RPMI8226 (cell line): ENCODE results near the gene SF3B2.
"Not testable (repeated sequence)": the region's sequence is repeated elsewhere in the genome, so short reads cannot be mapped to it uniquely, and the experiment has no call there.

Source experiments
- DNase-seq: peaks from one replicate; pipeline ENCODE4 v3.0.0-alpha.2; 2015

Gene SF3B2

DNA sequence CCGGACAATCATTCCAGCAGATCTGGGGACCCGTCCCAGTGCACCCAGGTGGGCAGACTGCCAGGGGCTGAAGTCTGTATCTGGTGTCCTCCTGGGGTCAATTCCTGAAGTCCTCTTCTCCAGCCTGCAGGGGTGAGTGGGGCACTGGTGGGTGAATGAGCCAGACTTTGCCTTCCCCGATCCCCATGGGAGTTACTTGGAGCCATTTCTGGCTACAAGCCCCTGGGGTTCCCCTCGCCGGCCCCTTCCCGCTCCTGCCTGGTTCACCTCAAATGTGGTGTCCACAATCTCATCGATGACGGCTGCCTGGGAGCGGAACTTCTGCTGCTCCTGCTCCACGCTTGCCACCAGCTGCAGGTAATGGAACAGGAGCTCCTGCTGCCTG, 35.4 kb upstream of the SF3B2 start:
- no peak for DNase-seq

DNA sequence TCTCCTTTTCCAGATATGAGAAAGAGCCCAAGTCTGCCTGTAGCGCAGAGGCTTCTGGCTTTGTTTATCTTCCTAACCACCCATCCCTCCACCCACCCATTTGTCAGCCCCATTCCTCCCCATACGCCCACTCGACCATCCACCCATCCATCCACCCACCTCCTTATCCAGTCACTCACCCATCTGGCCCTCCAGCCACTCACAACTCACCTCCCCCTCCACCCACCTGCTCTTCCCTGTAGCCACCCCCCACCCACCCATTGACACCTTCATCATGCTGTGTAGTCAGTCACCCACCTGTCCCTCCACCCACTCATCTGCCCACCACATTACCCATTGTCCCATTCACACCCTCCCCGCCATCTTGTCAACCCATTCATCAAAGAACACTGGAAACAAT, 34.8 kb upstream of the SF3B2 start:
- no peak for DNase-seq

GRCh38 chr11:66020212-66020611, 32.0 kb upstream of the SF3B2 start:
- no peak for DNase-seq

GRCh38 chr11:66020618-66021357, 31.4 kb upstream of the SF3B2 start:
- peak; percentile 40 for DNase-seq

- peak; percentile 89 for DNase-seq
Measured at GRCh38 chr11:66022401-66023185, 29.6 kb upstream of the SF3B2 start.

GRCh38 chr11:66023186-66023440, 29.1 kb upstream of the SF3B2 start:
- not testable (repeated sequence) for DNase-seq

DNA sequence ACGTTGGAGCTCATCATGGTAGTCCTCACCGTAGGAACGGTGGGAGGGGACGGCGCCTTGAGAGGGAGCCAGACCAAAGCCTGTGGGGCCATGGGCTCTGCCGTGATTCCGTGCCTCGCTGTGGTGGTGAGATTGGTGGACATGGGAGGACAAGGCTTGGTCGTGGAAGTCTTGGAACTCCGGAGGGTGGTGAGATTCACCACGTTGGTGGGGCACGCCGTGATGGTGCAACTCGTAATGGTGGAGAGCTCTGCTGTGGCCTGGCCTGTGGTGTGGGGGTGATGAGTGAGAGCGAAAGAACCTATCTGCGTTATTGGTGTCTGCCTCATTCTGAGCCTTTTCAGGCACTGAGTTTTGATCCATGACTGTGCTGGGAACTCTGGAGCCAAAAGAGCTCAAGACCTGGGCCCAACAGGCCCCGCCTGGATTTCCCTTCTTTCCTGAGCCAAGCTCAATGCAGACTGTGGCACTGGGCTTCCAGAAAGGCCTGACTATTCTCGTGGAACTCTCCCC, 26.1 kb upstream of the SF3B2 start, which contains the start of gene CATSPER1:
Gene CATSPER1, minus strand, starts transcription at position 463 of the 513 bp plus-strand sequence. Its CDS starts 100 bp downstream, at position 363.
- no peak for DNase-seq

GRCh38 chr11:66032957-66033735, 19.0 kb upstream of the SF3B2 start:
- peak; percentile 71 for DNase-seq

DNA sequence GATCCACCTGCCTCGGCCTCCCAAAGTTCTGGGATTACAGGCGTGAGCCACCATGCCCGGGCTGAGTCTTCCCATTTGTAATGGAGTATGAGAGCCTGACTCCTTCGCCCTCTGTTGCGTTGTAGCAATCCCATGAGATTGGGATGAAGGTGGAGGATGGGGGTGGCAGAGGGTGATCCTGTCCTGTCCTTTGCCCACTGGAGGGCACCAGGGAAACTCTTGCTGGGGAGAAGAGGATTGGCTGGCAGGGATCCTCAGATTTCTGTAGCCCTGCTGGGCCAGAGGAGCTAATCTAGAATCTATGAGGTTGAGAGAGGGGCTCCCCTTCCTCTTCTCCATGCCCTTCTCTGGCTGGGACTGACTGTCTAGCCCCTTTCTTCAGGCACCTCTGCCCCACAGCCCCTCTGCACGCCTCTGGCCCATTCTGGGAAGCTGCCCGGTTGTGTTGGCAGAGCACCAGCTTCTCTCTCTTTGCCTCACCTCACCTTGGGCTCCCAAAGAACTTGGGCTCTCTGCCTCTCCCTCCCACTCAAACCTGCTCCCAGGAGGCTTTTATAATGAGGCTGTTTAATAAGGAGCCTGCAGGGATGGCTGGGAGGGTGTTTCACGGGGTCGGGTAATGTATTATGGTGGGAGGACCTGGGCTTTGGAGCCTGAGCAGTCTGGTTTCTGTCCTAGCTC, 16.4 kb upstream of the SF3B2 start:
- DNase-seq = peak; percentile 40

- no peak for DNase-seq
Measured at GRCh38 chr11:66036334-66036710, 15.8 kb upstream of the SF3B2 start.

- DNase-seq = no peak
Measured at GRCh38 chr11:66037327-66037726, 14.8 kb upstream of the SF3B2 start.

- no peak for DNase-seq
Measured at GRCh38 chr11:66039765-66040164, 12.4 kb upstream of the SF3B2 start.

DNA sequence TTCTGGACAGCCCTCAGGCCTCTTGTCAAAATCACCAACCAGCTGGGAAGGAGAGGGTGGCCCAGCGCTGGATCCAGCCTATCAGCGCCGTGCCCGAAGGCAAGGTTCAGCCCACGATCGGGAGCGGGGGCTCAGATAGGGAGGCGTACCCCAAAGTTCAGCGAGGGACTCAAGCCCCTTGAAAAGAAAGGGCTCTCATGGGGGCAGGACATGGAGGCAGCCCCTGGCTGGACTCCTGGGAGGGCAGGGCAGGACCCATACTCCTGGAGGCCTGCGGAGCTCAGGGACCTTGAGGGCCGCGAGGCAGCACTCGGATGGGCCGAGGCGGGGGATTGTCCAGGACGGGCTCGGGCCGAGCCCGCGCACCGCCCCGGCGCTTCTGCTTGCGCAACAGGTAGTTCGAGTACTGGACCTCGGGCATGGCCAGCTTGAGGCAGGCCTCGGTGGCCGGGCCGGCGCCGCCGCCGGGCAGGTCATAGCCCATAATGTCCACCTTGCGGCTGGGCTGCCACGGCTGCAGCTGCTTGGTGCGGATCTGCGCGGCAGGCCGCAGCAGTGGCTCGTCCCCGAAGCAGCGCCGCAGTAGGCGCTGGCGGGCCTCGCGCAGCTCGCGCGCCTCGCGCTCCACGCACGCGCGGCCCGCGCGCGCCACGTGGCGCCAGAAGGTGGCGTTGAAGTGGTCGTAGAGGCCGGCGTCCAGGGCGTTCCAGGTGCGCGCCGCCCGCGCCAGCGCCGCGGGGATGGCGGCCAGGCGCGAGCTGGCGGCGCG, 9.8 kb upstream of the SF3B2 start:
- DNase-seq = no peak

GRCh38 chr11:66042996-66043906, 8.9 kb upstream of the SF3B2 start:
- DNase-seq = no peak

DNA sequence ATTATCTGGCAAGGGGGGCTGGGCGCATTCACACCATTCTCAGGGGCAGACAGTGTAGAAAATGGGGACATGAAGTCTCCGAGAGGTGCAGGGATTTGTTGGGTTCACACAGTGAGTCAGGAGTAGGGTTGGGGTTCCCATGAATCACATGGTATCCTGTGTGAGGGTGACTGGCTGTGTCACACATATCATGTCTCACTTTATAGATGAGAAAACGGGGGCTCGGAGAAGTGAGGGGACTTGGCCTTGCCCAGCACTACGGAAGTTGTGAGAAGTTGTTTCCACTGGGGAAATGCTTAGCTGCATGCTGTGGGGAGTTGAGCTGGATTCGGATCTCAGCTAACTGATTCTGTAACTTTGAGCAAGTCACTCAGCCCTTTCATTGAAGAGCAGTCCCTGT, 7.4 kb upstream of the SF3B2 start:
- no peak for DNase-seq

DNA sequence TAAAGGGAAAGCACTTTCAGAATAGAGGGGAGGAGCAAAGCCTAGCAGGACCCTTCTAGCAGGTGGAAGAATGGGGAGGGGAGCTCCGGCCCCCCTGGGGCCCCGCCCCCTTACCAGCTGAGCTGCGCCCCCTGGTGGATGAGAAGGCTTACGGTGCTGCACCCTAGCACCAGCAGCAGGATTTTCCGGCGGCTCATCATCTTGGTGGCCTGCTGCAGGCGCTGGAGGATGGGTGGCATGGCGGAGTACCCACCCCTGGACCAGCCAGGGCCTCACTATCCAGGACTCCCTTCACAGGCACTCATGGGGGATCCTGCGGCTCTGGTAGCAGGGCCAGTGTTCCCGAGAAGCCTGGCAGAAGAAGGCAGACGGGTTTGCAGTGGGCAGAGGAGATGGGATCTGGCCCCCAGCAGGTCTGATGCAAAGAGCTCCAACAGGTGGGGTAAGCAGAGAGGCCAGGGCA, 7.0 kb upstream of the SF3B2 start:
- DNase-seq = peak; percentile 96

DNA sequence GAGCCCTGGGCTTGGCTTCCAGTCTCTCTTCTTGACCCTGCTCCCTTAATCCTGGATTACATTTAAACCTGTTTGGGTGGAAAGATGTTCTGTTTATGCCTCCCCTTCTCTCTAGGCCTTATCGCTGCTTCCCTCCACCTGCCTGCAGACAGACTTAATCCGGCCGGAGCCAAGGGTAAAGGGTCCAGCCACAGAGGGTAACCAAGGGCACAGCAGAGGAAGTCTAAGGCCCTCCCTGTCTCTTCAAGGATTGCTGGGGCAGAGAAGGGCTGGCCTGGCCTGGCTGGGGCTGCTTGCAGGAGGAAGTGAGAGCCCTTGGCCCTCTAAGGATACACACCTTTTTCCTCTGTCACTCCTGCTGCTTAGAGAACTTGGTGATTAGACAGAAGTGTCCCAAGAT, 5.3 kb upstream of the SF3B2 start:
- peak; percentile 50 for DNase-seq

GRCh38 chr11:66047541-66048365, 4.4 kb upstream of the SF3B2 start:
- no peak for DNase-seq

- no peak for DNase-seq
Measured at GRCh38 chr11:66048547-66049323, 3.4 kb upstream of the SF3B2 start, which contains the start of gene GAL3ST3. Gene GAL3ST3 (minus strand): TSS chr11:66049161. CDS start chr11:66045415, 3,746 bp downstream.
